SU-DHL-6 (cell line): ENCODE results near the gene HOXA7.

Experiments used
- H2AFZ ChIP-seq: fragments of 200-600 bp; sonication (generic); 2 replicates; pipeline ENCODE4 v1.6.1; 2014; ENCODE audit warnings: low read depth, mild to moderate bottlenecking, moderate library complexity, mixed read lengths, antibody characterized with exemption, low read length; ENCODE audit not compliant: severe bottlenecking
- H3F3A ChIP-seq: fragments of 200-600 bp; shearing (Covaris generic); 2 replicates; pipeline ENCODE4 v1.6.0; 2016; ENCODE audit warnings: antibody characterized with exemption, mild to moderate bottlenecking; ENCODE audit not compliant: insufficient read depth
- H3K27ac ChIP-seq: fragments of 200-600 bp; sonication (generic); 2 replicates; pipeline ENCODE4 v1.5.1; 2016; ENCODE audit warnings: low read depth, mild to moderate bottlenecking, low read length, moderate library complexity, mixed read lengths
- H3K27me3 ChIP-seq: fragments of 200-600 bp; sonication (generic), shearing (Covaris generic); 2 replicates; pipeline ENCODE4 v1.6.0; 2014; ENCODE audit warnings: mild to moderate bottlenecking, low read length
- H3K36me3 ChIP-seq: fragments of 200-600 bp; sonication (generic); 2 replicates; pipeline ENCODE4 v1.6.1; 2014; ENCODE audit warnings: mild to moderate bottlenecking, low read length, mixed read lengths
- H3K4me2 ChIP-seq: fragments of 300-600, 200-600 bp; shearing (Covaris generic), sonication (generic); 2 replicates; pipeline ENCODE4 v1.6.0; 2014; ENCODE audit warnings: low read length, low read depth, mild to moderate bottlenecking; ENCODE audit not compliant: poor library complexity, severe bottlenecking
- H3K4me3 ChIP-seq: fragments of 200-600 bp; sonication (generic); 2 replicates; pipeline ENCODE4 v1.5.1; 2014; ENCODE audit warnings: antibody characterized with exemption, low read length, mild to moderate bottlenecking, mixed read lengths; ENCODE audit not compliant: insufficient read depth, poor library complexity, severe bottlenecking
- H3K79me2 ChIP-seq: fragments of 200-600 bp; sonication (generic); 2 replicates; pipeline ENCODE4 v1.6.1; 2014; ENCODE audit warnings: mild to moderate bottlenecking, low read length, moderate library complexity; ENCODE audit not compliant: insufficient read depth
- H3K9ac ChIP-seq: fragments of 200-600 bp; sonication (generic); 2 replicates; pipeline ENCODE4 v1.7.0; 2014; ENCODE audit warnings: mild to moderate bottlenecking, low read length
- H3K9me2 ChIP-seq: fragments of 200-600 bp; sonication (generic); replicated peaks from 2 replicates; pipeline ENCODE4 v1.6.1; 2014; ENCODE audit warnings: low read length; ENCODE audit not compliant: insufficient read depth
- H3K9me3 ChIP-seq: fragments of 200-600 bp; sonication (generic); 2 replicates; pipeline ENCODE4 v1.6.1; 2014; ENCODE audit warnings: low read length, mixed read lengths; ENCODE audit not compliant: insufficient read depth
- H4K20me1 ChIP-seq: fragments of 200-600 bp; sonication (generic); 2 replicates; pipeline ENCODE4 v1.6.1; 2014; ENCODE audit warnings: low read depth, mild to moderate bottlenecking, antibody characterized with exemption, low read length, moderate library complexity, mixed read lengths
- CTCF ChIP-seq: fragments of 200-600 bp; sonication (generic); IDR thresholded peaks from one replicate; pipeline ENCODE4 v1.5.1; 2017; ENCODE audit warnings: antibody characterized with exemption, mild to moderate bottlenecking, low read length, moderate library complexity; ENCODE audit not compliant: insufficient read depth, poor library complexity, severe bottlenecking
- EZH2phosphoT487 ChIP-seq: fragments of 200-600 bp; sonication (generic), shearing (Covaris generic); conservative IDR thresholded peaks from 2 replicates; pipeline ENCODE4 v1.6.1; 2018; ENCODE audit warnings: mild to moderate bottlenecking, antibody characterized with exemption, low read length, moderate library complexity, mixed read lengths

Gene HOXA7

GRCh38 chr7:27156508-27156898, at the start of gene HOXA7:
Gene HOXA7 (minus strand): TSS chr7:27156675. CDS start chr7:27156545, 130 bp downstream.
- TF ChIP-seq EZH2phosphoT487 = no peak
- no peak for TF ChIP-seq CTCF
- no peaks in the 10 kb centered on the region for H3K9me2 ChIP-seq
- peak within 1 kb of the TSS; percentile 69 for H3K4me3 ChIP-seq
- H3K4me2 ChIP-seq = peak within 1 kb of the TSS; percentile 83
- peaks cover 17% of the 10 kb centered on the region for H3F3A ChIP-seq
- H3K27me3 ChIP-seq = no peaks in the 10 kb centered on the region
- no peaks in the 10 kb centered on the region for H3K9me3 ChIP-seq
- peak within 1 kb of the TSS; percentile 85 for H3K27ac ChIP-seq
- H3K36me3 ChIP-seq = 0 out of 2 replicates have a peak, but pooled peaks cover 4% of the 10 kb centered on the region
- H2AFZ ChIP-seq = peak within 1 kb of the TSS; percentile 77
- peak within 1 kb of the TSS; percentile 83 for H3K9ac ChIP-seq
- no peaks in the 10 kb centered on the region for H4K20me1 ChIP-seq
- H3K79me2 ChIP-seq = 0 out of 2 replicates have a peak, but pooled peaks cover 4% of the 10 kb centered on the region

GRCh38 chr7:27205325-27206280, 49.1 kb upstream of the HOXA7 start:
- no peaks in the 10 kb centered on the region for H3K9me2 ChIP-seq
- TF ChIP-seq CTCF (no peak), EZH2phosphoT487 (no peak)
- H4K20me1 ChIP-seq = no peaks in the 10 kb centered on the region
- no peaks in the 10 kb centered on the region for H3K9me3 ChIP-seq
- H3K27me3 ChIP-seq = no peaks in the 10 kb centered on the region
- no peaks in the 10 kb centered on the region for H3F3A ChIP-seq
- no peak overlapping the region for H3K4me3 ChIP-seq
- H3K36me3 ChIP-seq = no peaks in the 10 kb centered on the region
- H3K79me2 ChIP-seq = no peaks in the 10 kb centered on the region
- no peak overlapping the region for H3K9ac ChIP-seq
- no peak overlapping the region for H3K27ac ChIP-seq
- no peak overlapping the region for H3K4me2 ChIP-seq
- no peak overlapping the region for H2AFZ ChIP-seq

DNA sequence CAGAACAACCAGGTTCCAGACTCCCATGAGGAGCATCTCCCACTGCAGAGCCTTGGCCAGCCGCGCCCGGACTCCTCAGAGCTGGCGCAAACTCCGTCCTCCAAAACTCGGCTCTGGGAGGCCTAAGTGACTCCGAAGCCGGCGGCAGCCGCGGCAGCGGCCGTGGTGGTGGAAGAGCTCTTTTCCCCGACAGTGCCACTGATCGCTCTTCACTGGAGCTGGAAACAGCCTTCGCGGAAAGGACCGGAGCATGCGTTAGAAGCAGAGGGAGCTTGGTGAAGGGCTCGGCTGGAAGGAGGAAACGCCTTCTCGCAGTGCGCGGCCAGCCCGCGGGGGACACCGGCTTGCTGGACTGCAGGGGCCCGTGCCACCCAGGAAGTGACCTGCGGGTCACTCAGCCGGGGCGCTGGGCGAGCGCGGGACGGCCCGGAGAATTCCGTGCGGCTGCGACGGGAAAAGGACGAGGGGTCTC, 48.4 kb upstream of the HOXA7 start:
- Histone ChIP-seq H3K27ac (no peak overlapping the region), H3K36me3 (no peaks in the 10 kb centered on the region), H3K9me2 (no peaks in the 10 kb centered on the region), H3K79me2 (no peaks in the 10 kb centered on the region), H3F3A (no peaks in the 10 kb centered on the region), H3K4me3 (no peak overlapping the region), H2AFZ (no peak overlapping the region), H4K20me1 (no peaks in the 10 kb centered on the region), H3K9me3 (no peaks in the 10 kb centered on the region), H3K9ac (no peak overlapping the region), H3K27me3 (no peaks in the 10 kb centered on the region), H3K4me2 (no peak overlapping the region)
- TF ChIP-seq EZH2phosphoT487 (no peak), CTCF (no peak)
